Prostate gland (tissue), 2 donors: Measurements from ENCODE around the gene CAMSAP1.

Source experiments
- POLR2A ChIP-seq: fragments of 450-650 bp; IDR thresholded peaks from one replicate; pipeline ENCODE4 v1.6.1; 2016; ENCODE audit warnings: antibody characterized with exemption, mild to moderate bottlenecking
- POLR2AphosphoS5 ChIP-seq: sonication (generic); formaldehyde crosslinking; IDR thresholded peaks from one replicate; pipeline ENCODE4 v1.6.1; 2017; ENCODE audit warnings: antibody characterized with exemption
- TF ChIP-seq, protein P1 (sequence below), 4 experiments: fragments of 200-600 bp in 2 of 4; fragments of 450-650 bp in 2 of 4; sonication (generic) in 2 of 4; IDR thresholded peaks; 1 replicate in 3 of 4; 2 replicates in 1 of 4; pipeline ENCODE4 v1.5.1; 2016 to 2019; ENCODE audit warnings: antibody characterized with exemption in 4 of 4, mild to moderate bottlenecking in 2 of 4, moderate library complexity in 2 of 4

DNA sequence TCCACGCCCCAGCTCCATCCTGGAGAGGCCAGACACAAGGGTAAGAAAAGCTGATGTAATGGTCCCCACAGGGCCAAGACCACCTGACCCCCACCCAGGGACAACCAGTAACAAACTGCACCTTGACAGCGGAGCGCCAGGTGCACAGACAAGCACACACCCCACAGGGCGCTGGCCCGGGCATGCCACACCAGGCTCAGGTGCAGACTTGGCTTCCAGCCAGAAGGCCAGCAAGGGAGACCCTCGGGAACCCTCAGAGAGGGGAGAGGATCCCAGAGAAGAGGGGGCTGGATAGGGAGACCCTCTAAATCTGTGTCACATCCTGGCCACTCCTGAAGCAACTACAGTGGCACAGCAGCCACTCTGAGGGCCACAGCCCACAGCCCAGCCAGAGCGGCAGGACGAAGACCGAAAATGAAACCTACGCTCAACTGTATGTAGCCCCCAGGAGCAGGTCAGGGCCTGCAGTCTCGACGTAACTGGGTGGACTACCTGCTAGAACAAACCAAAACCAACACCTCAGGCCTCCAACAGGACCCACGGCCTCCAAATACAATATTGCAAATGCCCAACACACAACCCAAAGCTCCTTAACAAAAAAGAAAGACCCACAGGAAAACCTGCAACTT, 18.5 kb downstream of the CAMSAP1 start:
- TF ChIP-seq, protein P1, sequence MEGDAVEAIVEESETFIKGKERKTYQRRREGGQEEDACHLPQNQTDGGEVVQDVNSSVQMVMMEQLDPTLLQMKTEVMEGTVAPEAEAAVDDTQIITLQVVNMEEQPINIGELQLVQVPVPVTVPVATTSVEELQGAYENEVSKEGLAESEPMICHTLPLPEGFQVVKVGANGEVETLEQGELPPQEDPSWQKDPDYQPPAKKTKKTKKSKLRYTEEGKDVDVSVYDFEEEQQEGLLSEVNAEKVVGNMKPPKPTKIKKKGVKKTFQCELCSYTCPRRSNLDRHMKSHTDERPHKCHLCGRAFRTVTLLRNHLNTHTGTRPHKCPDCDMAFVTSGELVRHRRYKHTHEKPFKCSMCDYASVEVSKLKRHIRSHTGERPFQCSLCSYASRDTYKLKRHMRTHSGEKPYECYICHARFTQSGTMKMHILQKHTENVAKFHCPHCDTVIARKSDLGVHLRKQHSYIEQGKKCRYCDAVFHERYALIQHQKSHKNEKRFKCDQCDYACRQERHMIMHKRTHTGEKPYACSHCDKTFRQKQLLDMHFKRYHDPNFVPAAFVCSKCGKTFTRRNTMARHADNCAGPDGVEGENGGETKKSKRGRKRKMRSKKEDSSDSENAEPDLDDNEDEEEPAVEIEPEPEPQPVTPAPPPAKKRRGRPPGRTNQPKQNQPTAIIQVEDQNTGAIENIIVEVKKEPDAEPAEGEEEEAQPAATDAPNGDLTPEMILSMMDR (IDR thresholded peaks at IDR 0.05), result no peak
- TF ChIP-seq POLR2A (no peak), POLR2AphosphoS5 (peak; percentile 14)
